ENCODE measurements around the gene INPP4A.

INPP4A gene

DNA sequence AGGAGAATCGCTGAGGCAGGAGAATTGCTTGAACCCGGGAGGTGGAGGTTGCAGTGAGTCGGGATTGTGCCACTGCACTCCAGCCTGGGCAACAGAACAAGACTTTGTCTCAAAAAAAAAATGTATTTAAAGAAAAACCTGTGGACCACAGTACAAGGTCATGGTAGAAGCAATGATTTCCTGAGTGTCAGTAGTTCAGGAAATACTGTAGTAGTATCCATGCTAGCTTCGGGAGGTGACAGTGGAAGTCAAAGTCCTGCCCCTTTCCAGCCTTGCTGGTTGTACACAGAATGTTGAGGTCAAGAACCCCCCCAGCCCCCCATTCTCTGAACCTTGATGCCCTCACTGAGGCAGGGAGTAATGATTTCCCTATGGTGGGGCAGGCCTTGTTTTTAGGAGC lies 56.6 kb downstream of the INPP4A start:
- DNase-seq, result no peak

DNA sequence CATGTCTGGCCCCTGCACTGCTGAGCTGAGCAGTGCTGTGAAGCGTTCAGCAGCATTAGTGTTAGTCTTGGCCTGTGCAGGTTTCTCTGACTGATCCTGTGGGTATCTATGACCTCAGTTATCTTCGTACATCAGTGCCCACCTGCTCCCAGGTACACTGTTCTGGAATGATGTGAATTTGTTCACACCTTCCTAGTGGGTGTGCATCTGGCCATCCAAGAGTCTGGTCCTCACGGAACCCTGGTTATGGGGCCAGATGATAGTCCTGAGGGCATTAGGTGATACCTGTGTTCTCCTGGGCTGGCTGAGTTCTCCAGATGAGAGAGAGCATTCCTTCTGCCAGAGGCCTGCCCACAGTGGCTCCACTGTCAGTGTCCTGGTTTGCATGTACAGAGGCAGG lies 57.2 kb downstream of the INPP4A start:
- DNase-seq, result no peak

DNA sequence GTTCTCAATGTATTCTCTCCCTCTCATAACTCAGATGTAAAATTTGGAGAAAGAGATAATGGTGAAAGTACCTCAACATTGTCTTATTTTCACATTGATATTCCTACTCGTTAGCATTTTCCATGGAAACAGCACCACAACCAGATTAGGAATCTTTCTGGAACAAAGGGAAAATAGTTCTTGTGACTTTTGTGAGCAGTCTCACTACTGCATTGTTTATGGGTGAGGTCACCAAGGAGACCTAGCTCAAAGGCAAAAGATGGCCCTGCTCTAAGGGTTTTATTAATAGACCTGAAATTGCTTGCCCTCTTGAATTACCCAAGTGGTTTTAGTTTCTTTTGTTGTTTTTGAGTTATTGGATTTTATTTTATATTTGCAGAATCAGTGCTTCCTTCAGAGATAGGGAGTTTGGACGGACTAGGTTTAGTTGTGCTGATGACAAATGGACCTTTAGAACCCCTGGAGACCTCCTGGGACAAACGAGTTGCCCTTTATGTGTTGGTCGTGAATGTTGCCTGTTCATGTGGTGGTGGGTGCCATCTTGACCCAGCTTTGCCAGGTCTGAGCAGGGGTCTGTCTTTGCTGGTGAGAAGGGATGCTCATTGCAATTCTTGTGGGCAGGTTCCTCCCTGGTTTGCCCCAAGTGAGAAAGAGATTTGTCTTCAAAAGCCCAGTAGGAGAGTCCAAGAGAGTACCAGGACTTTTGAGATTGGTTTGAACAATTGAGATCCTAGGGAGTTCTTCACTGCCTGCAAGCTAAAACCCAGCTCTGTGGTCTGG lies 58.1 kb downstream of the INPP4A start:
- no peak for DNase-seq

DNA sequence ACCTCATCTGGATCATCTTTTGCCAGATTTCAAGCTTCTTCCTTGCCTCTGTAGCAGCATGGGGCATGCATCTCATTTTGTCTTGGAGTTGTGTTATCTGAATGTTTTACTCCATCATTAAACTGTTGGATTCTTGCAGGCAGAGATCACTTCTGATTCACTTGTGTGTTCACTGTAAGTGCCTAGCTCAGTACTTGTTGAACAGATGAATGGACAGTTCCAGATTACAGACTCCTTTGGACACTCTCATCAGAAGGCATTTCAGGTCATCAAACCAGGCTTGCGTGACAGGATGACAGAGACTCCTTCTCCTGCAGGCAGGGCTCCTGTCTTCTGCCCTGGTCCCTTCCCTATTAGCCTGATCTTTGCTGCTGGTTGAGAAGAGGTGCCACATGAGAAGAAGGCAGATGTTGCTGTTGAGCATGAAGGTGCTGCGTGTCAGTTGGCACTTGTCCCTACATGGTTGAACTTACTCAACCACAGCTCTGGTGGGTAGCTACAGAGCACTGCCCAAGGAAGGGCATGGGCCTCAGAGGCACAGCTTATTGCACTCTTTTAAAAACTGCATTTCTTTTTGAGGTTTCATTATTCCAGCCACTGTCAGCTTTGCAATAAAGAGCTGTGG lies 58.9 kb downstream of the INPP4A start:
- DNase-seq, result no peak

DNA sequence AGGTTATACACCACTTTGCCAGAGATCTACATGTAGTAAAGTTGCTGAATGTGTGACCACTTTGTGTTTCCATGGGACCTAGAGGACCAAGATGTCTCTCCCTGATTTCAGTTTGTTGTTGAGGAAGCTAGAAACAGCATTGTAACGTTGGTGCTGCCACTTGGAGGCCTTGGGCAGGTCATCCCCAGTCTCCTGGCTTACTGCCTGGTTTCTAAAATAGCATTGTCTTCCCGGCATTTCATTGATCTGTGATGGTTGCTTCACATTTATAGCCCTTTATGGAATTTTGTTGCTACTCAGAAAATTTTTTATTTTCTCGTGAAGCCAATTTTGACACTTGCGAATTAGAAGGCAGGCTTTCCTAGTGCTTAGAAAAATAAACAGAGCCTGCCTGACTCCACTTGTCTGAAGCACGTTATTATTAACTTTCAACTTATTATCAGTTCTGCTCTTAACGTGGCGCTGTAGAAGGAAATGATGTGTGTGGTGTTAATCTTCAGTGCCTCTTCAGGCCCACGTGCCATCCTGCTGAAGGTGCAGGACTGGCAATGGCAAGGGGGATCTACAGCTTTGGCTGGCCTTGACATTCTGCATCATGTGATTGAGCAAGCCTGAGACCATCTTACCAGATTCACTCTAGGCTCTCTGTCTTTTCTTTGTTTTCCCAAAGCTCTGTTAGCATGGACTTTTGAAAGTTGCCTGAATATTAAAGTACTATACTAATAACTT lies 59.9 kb downstream of the INPP4A start:
- DNase-seq, result no peak

GRCh38 chr2:98505311-98505808 lies 60.7 kb downstream of the INPP4A start:
- no peak for DNase-seq

DNA sequence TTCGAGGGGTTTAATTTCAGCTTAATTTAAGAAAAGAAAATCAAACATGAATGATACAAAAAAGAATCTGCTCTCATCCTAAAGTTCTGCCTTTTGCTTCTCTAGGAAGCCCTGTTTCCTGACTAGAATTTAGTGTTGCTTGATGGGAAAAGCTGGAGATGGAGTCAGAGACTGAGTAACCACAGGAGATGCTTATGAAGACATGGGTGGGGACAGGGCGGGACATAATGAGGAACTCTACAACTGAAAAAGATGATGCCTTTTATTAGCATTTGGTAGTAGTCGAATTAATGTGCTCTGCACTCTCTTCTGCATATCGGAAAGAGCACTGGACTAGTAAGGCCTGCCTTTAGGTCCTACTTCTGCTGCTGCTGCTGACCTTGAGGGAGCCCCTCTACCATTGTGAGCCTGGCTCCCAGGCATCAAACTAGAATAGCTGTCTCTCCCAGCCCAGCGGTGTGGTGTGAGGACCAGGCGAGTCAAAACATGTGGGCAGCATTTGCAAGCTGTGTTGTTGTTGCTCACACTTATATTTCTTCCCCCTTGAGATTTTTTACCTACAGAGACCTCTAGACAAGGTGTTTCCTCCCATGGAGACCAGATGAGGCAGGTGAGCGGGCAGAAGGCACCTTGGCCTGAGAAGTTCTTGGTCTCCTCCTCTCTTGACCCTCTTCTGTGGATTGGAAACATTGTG lies 61.5 kb downstream of the INPP4A start:
- no peak for DNase-seq

- DNase-seq, result no peak
These were observed 62.2 kb downstream of the INPP4A start for GRCh38 chr2:98506881-98507280.

DNA sequence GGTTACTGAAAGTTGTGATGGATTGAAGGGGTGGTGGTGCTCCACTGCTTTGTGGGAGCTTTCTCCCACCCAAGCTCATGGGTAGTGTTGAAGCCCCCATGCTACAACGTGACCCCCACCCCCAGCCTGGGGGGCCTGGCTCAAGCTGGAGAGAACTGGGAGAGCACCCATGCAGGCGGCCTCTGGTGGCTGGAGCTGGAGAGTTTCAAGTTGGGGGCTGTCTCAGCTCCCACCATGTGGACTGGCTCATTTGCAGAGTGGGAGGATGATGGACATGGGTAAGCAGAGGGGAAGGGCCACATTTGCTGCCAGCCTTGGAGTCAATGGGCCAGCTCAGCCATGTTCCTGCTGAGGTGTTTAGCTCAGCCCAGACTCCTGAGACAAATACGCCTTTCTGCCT lies 62.8 kb downstream of the INPP4A start:
- DNase-seq, result no peak

DNA sequence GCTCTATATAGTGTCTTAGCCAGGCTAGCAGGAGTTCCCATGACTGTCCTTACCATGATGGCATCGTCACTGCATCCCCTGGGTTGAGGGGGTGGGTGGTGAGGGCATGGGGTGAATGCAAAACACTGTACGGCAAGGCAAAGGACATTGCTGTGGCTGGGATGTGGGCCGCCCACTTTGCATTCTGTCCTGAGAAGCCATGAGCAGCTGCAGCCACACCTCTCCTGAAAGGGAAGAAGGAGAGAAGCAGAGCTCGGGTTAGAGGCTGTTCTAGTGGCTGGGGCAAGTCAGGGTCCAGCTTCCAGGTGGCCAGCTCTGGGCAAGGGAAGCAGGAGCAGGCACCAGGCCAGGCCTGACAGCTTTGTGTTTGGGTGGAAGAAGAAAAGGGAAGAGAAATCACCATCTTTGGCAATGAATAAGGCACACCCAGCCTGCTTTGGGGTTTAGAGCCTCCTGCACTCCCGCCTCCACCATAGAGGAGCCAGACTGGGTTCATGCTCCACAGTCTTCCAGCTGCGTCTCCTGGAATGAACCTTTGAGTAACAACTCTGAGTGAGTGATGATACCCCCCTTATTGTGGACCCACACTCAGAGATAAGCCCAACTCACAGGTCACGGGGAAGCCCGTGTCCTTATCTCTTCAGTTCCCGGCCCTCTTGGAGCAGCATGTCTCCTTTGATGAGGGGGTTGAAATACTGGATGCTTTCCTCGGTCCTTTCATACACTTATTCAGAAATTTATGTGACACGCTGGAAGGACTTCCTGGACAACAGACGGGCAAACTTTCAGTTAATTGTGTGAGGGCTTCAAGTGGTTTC lies 63.4 kb downstream of the INPP4A start:
- no peak for DNase-seq

DNA sequence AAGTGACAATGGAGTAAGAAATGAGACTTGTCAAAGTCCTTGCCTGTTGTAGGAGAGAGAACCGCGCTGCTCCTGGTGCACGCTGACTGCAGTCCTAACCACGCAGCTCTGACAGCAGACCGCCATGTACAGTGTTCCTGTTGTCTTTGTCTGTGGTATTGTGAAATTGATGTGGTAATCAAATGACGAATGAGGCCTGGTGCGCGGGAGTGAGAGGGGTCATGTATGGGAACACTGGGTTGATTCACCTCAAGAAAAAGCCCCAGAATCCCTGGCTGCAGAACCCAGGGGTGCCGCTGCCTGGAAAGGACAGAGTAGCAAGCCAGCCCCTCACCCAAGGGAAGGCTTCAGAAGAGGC lies 64.0 kb downstream of the INPP4A start:
- DNase-seq, result no peak

- no peak for DNase-seq
These were observed 65.1 kb downstream of the INPP4A start for GRCh38 chr2:98509542-98510321.

- DNase-seq, result no peak
These were observed 65.6 kb downstream of the INPP4A start for GRCh38 chr2:98510322-98510662.

- no peak for DNase-seq
These were observed 67.3 kb downstream of the INPP4A start for GRCh38 chr2:98511981-98512380.

DNA sequence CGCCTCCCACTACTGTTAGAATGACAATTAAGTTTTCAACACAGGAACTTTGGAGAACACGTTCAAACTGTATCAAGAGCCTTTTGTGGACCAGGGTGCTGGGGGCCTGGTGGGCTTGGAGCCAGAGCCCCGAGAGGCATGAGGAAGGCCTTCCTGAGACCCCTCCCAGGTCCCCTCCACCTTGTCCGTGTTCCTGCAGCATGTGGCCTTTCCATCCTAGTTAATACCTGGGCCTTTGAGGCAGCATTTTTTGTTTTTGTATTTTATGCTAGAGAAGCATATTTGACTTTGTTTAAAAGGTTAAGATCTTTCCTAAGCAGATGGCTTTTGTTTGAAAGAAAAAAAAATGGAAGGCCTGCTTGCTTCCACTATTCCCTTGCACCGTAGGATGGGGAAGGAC lies 68.0 kb downstream of the INPP4A start:
- DNase-seq, result no peak

GRCh38 chr2:98514096-98514639 lies 69.5 kb downstream of the INPP4A start:
- no peak for DNase-seq

GRCh38 chr2:98514879-98515249 lies 70.2 kb downstream of the INPP4A start:
- no peak for DNase-seq

DNA sequence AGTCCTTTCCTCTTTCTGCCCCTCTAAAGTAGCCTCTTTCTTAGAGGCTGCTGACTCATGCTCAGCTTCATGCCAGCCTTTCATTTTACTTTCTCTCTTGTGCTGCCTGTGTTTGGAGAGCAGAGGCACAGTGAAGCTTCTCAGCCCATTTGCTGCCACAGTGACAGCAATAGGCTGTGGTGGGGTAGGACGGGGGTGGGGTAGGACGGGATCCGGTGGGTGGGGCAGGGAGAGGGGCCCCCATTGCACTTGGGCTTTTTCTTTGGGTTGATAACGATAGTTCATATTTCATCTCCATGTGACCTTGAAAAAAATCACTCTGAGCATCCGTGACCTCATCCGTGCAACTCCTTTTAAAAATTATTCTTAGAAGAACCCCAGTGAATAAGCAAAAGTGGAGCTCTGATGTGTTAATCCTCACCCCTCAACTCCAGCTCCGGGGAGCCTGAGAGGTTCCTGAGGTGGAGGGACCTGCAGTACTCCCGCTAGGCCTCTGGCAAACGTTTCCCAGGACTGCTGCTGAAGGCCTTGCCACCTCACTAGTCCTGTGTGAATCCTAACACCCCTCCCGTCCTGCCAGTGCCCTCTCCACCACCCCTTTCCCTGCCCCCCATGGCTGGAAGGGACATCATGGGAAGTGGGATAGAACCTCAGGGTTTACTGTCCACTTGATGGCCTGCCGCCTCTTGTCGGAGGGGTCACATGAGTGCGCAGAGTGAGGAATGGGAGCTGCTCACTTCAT lies 70.8 kb downstream of the INPP4A start:
- no peak for DNase-seq

GRCh38 chr2:98516571-98516970 lies 71.9 kb downstream of the INPP4A start:
- DNase-seq, result no peak

- DNase-seq, result no peak
These were observed 73.0 kb downstream of the INPP4A start for GRCh38 chr2:98517636-98518035.

- DNase-seq, result no peak
These were observed 73.4 kb downstream of the INPP4A start for GRCh38 chr2:98518101-98518500.
